Liver (tissue), 9 donors: ENCODE measurements around the gene MAPK8IP2. TPM values are rescaled to one million over a fixed set of nuclear protein-coding genes. Genes with fewer than 3 reads are reported as not detected.
A peak's percentile ranks its signal among the peaks of the same experiment; 100 is the strongest.

Experiments used
- DNase-seq: peaks from one replicate; pipeline ENCODE4 v3.0.0-alpha.2; 2017; ENCODE audit warnings: low spot score
- H3K27ac ChIP-seq, 2 donors: one replicate each; pipeline ENCODE4 v1.7.0; 2013; ENCODE audit warnings: inconsistent platforms in 2 of 2, low read length in 2 of 2, control low read depth in 1 of 2, low read depth in 1 of 2, mild to moderate bottlenecking in 1 of 2
- H3K27me3 ChIP-seq, 4 donors: one replicate each; pipeline versions ENCODE4 v1.6.1 to v1.7.0; 2013; ENCODE audit warnings: low read length in 3 of 4, inconsistent platforms in 1 of 4, mild to moderate bottlenecking in 1 of 4, moderate library complexity in 1 of 4; ENCODE audit not compliant: control insufficient read depth in 4 of 4, insufficient read depth in 4 of 4
- H3K36me3 ChIP-seq, 4 donors: one replicate each; pipeline versions ENCODE4 v1.6.1 to v1.7.0; 2013; ENCODE audit warnings: low read length in 3 of 4, mild to moderate bottlenecking in 3 of 4, low read depth in 1 of 4, moderate library complexity in 1 of 4; ENCODE audit not compliant: control insufficient read depth in 4 of 4, insufficient read depth in 3 of 4
- H3K4me1 ChIP-seq, 4 donors: one replicate each; pipeline versions ENCODE4 v1.6.1 to v1.7.0; 2013; ENCODE audit warnings: low read length in 3 of 4, mild to moderate bottlenecking in 3 of 4, moderate library complexity in 1 of 4; ENCODE audit not compliant: control insufficient read depth in 4 of 4, insufficient read depth in 4 of 4
- H3K4me3 ChIP-seq, 3 donors: one replicate each; pipeline versions ENCODE4 v1.6.1 to v1.7.0; 2013; ENCODE audit warnings: low read length in 3 of 3, control low read depth in 1 of 3, low read depth in 1 of 3, mild to moderate bottlenecking in 1 of 3
- H3K9ac ChIP-seq, 2 donors: one replicate each; pipeline ENCODE4 v1.7.0; 2013; ENCODE audit warnings: low read length in 2 of 2, mild to moderate bottlenecking in 2 of 2, moderate library complexity in 2 of 2, control low read depth in 1 of 2, low read depth in 1 of 2
- H3K9me3 ChIP-seq, 4 donors: one replicate each; pipeline versions ENCODE4 v1.6.1 to v1.7.0; 2013; ENCODE audit warnings: low read length in 3 of 4; ENCODE audit not compliant: control insufficient read depth in 4 of 4
- ATF3 ChIP-seq: IDR thresholded peaks from 2 replicates; pipeline ENCODE4 v1.6.1; 2016; ENCODE audit warnings: antibody characterized with exemption
- EGR1 ChIP-seq, 2 donors: IDR thresholded peaks; 2 replicates each; pipeline ENCODE4 v1.6.1; 2016 to 2018; ENCODE audit warnings: antibody characterized with exemption in 2 of 2, low read depth in 2 of 2
- FOXA1 ChIP-seq: IDR thresholded peaks from 2 replicates; pipeline ENCODE4 v1.6.1; 2016; ENCODE audit warnings: antibody characterized with exemption
- FOXA2 ChIP-seq: IDR thresholded peaks from 2 replicates; pipeline ENCODE4 v1.6.1; 2016; ENCODE audit warnings: antibody characterized with exemption
- GABPA ChIP-seq, 2 donors: IDR thresholded peaks in 1 of 2; conservative IDR thresholded peaks in 1 of 2; 2 replicates each; pipeline ENCODE4 v1.6.1; 2016; ENCODE audit warnings: antibody characterized with exemption in 2 of 2, mild to moderate bottlenecking in 1 of 2, moderate library complexity in 1 of 2
- HNF4A ChIP-seq, 2 donors: conservative IDR thresholded peaks; 2 replicates each; pipeline ENCODE4 v1.6.1; 2016; ENCODE audit warnings: antibody characterized with exemption in 2 of 2, mild to moderate bottlenecking in 2 of 2
- HNF4G ChIP-seq: IDR thresholded peaks from 2 replicates; pipeline ENCODE4 v1.6.1; 2016; ENCODE audit warnings: antibody characterized with exemption
- JUND ChIP-seq, 2 donors: IDR thresholded peaks; 2 replicates each; pipeline ENCODE4 v1.6.1; 2016; ENCODE audit warnings: antibody characterized with exemption in 2 of 2
- MAX ChIP-seq: IDR thresholded peaks from 2 replicates; pipeline ENCODE4 v1.6.1; 2016; ENCODE audit warnings: antibody characterized with exemption
- NR2F2 ChIP-seq: IDR thresholded peaks from 2 replicates; pipeline ENCODE4 v1.6.1; 2016; ENCODE audit warnings: antibody characterized with exemption
- RAD21 ChIP-seq, 2 donors: IDR thresholded peaks; 2 replicates each; pipeline ENCODE4 v1.6.1; 2016; ENCODE audit warnings: antibody characterized with exemption in 2 of 2, mild to moderate bottlenecking in 2 of 2
- RXRA ChIP-seq, 2 donors: IDR thresholded peaks; 2 replicates each; pipeline ENCODE4 v1.6.1; 2017 to 2018; ENCODE audit warnings: antibody characterized with exemption in 2 of 2, mild to moderate bottlenecking in 1 of 2
- SP1 ChIP-seq: IDR thresholded peaks from 2 replicates; pipeline ENCODE4 v1.6.1; 2018; ENCODE audit warnings: antibody characterized with exemption, mild to moderate bottlenecking
- TAF1 ChIP-seq: conservative IDR thresholded peaks from 2 replicates; pipeline ENCODE4 v1.6.1; 2016; ENCODE audit warnings: antibody characterized with exemption, mild to moderate bottlenecking
- YY1 ChIP-seq: IDR thresholded peaks from 2 replicates; pipeline ENCODE4 v1.6.1; 2016; ENCODE audit warnings: antibody characterized with exemption, mild to moderate bottlenecking
- ZBTB33 ChIP-seq: IDR thresholded peaks from 2 replicates; pipeline ENCODE4 v1.6.1; 2016; ENCODE audit warnings: antibody characterized with exemption
- WGBS: extraction: QIAGEN DNeasy Blood & Tissue Kit; methylation state at CpG from one replicate; pipeline ENCODE4 v1.1.7; 2013; 5-methylcytosine and 5-hydroxymethylcytosine counted together
- polyA plus RNA-seq, 2 donors: library from polyadenylated mRNA; stranded (reverse) in 1 of 2; unstranded in 1 of 2; fragments of 200-250 nt in 1 of 2; fragments of >200 nt in 1 of 2; fragmentation: Nextera tagmentation in 1 of 2; extraction: Ambion mirVana in 1 of 2; gene quantifications; one replicate each; pipeline versions ENCODE4 v1.2.1 to v1.2.3, GENCODE V29; 2013 to 2015
- total RNA-seq, 2 donors: library from RNA; depleted of rRNA; stranded (reverse); fragments of >200 nt; gene quantifications; one replicate each; pipeline ENCODE4 v1.2.3, GENCODE V29; 2014
- TF ChIP-seq, protein P1 (sequence below): fragments of 150-350 bp; IDR thresholded peaks from 2 replicates; pipeline ENCODE4 v1.5.1; 2017; ENCODE audit warnings: improper control_type of control experiment, low read depth, low read length; ENCODE audit not compliant: missing input control
- TF ChIP-seq, protein P2 (sequence below): IDR thresholded peaks from 2 replicates; pipeline ENCODE4 v1.6.1; 2016; ENCODE audit warnings: antibody characterized with exemption, mild to moderate bottlenecking
- donor health status: healthy.
- donor health status: healthy.
- donor health status: healthy.
- donor health status: healthy.
- donor health status: healthy.

Gene MAPK8IP2
- total and polyA plus RNA-seq, 4 donors = 0.04 to 0.37 (median 0.13) TPM

DNA sequence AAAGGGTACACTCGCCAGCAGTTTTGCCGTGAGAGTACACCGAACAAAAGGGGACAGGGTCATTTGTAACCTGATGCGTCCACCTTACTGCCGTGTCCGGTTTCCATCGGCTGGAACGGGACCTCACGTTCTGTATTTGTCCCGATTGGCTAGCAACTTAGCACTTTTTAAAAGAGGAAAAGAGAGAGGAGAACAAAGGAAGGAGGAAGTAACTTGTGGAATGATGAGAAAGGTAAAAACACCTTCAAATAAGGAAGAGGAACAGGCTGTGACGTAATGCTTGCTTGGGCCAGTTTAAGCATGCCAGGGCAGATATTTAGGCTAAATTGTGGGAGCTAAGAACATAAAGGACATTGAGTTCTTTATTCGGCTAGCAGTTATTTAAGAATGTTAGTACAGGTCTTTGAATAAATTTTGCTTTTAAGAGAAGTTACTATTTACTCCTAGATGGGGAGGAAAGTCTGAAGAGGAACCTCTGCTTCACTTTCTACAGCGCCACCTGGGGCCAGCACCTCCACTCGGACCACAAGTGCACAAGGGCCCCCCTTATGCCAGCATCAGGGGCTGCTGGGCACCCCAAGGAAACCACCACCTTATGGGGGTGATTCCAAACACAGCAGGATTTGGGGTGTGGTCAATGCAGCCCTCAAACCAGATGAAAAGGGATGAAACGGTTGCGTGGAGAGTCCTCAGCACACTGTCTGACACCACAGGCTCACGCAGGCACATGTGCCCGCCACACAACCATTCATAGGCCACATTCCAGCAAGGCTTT is 21.5 kb downstream of the MAPK8IP2 start:
- no peaks in the 10 kb centered on the region for H3K9me3 ChIP-seq
- no peak overlapping the region for H3K4me3 ChIP-seq
- peaks cover 6 to 45% (median 27%) of the 10 kb centered on the region in 4 donors for H3K4me1 ChIP-seq
- TF ChIP-seq RAD21 (IDR thresholded peaks at IDR 0.05) (no peak), EGR1 (IDR thresholded peaks at IDR 0.05; ENCODE audit: low read depth in 2 of 2) (no peak), HNF4G (no peak), YY1 (no peak), NR2F2 (no peak), SP1 (no peak), ZBTB33 (no peak), RXRA (IDR thresholded peaks at IDR 0.05) (no peak), ATF3 (no peak), FOXA2 (no peak), FOXA1 (no peak), GABPA (IDR thresholded peaks at IDR 0.05 in 1 of 2, conservative IDR thresholded peaks at IDR 0.05 in 1 of 2) (no peak), HNF4A (conservative IDR thresholded peaks at IDR 0.05) (no peak)
- H3K9ac ChIP-seq = peak overlapping the region in 1 of 2 donors; percentile 42
- no peaks in the 10 kb centered on the region for H3K36me3 ChIP-seq
- 23% methylated on average over 18 of the region's 18 CpGs for WGBS
- peak overlapping the region; percentile 70 to 78 for H3K27ac ChIP-seq
- DNase-seq = no peak
- H3K27me3 ChIP-seq = no peaks in the 10 kb centered on the region

DNA sequence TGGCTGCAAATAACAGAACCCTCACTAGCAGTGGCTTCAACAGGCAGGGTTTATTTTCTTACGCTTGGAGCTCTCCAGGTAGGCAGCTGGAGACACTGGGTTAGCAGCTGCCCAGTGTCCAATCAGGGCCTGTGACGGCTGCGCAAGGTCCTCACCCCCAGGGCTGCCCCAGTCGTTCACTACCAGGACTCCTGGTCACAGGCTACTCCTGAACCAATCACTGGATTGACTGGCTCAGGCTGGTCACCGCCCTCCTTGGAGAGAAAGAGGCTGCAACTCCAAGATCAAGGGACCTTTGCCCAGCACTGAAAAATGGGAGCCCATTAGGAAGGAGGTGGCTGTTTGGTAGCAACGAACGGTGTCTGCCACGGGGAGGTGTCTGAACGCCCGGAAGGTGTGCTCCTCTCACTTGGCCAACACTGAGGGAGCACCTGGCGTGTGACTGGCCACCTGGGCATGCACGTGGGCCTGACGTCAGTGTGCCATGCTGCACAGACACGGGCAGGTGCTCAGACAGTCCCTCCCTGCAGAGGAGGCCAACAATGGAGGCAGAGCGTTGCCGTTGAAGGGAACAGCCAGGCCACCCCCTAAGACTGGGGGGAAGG is 22.2 kb downstream of the MAPK8IP2 start:
- H3K9ac ChIP-seq = no peak overlapping the region
- no peaks in the 10 kb centered on the region for H3K36me3 ChIP-seq
- H3K27me3 ChIP-seq = no peaks in the 10 kb centered on the region
- peaks cover 8 to 51% (median 29%) of the 10 kb centered on the region in 4 donors for H3K4me1 ChIP-seq
- H3K27ac ChIP-seq = peak overlapping the region; percentile 70 to 78
- H3K9me3 ChIP-seq = no peaks in the 10 kb centered on the region
- H3K4me3 ChIP-seq = no peak overlapping the region
- no peak for DNase-seq
- 39% methylated on average over 16 of the region's 16 CpGs for WGBS
- TF ChIP-seq NR2F2 (no peak), FOXA2 (no peak), FOXA1 (no peak), RAD21 (IDR thresholded peaks at IDR 0.05) (peak; percentile 32 to 43), YY1 (peak; percentile 89), SP1 (peak; percentile 44), RXRA (IDR thresholded peaks at IDR 0.05) (peak; percentile 21 to 73), ATF3 (no peak), MAX (peak; percentile 92), HNF4A (conservative IDR thresholded peaks at IDR 0.05) (peak; percentile 34 to 80), ZBTB33 (no peak), GABPA (IDR thresholded peaks at IDR 0.05 in 1 of 2, conservative IDR thresholded peaks at IDR 0.05 in 1 of 2) (peak in 1 of 2 donors; percentile 37), JUND (IDR thresholded peaks at IDR 0.05) (peak in 1 of 2 donors; percentile 72), TAF1 (no peak), EGR1 (IDR thresholded peaks at IDR 0.05; ENCODE audit: low read depth in 2 of 2) (no peak), HNF4G (no peak)
- TF ChIP-seq, protein P1, sequence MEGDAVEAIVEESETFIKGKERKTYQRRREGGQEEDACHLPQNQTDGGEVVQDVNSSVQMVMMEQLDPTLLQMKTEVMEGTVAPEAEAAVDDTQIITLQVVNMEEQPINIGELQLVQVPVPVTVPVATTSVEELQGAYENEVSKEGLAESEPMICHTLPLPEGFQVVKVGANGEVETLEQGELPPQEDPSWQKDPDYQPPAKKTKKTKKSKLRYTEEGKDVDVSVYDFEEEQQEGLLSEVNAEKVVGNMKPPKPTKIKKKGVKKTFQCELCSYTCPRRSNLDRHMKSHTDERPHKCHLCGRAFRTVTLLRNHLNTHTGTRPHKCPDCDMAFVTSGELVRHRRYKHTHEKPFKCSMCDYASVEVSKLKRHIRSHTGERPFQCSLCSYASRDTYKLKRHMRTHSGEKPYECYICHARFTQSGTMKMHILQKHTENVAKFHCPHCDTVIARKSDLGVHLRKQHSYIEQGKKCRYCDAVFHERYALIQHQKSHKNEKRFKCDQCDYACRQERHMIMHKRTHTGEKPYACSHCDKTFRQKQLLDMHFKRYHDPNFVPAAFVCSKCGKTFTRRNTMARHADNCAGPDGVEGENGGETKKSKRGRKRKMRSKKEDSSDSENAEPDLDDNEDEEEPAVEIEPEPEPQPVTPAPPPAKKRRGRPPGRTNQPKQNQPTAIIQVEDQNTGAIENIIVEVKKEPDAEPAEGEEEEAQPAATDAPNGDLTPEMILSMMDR = no peak
- TF ChIP-seq, protein P2, sequence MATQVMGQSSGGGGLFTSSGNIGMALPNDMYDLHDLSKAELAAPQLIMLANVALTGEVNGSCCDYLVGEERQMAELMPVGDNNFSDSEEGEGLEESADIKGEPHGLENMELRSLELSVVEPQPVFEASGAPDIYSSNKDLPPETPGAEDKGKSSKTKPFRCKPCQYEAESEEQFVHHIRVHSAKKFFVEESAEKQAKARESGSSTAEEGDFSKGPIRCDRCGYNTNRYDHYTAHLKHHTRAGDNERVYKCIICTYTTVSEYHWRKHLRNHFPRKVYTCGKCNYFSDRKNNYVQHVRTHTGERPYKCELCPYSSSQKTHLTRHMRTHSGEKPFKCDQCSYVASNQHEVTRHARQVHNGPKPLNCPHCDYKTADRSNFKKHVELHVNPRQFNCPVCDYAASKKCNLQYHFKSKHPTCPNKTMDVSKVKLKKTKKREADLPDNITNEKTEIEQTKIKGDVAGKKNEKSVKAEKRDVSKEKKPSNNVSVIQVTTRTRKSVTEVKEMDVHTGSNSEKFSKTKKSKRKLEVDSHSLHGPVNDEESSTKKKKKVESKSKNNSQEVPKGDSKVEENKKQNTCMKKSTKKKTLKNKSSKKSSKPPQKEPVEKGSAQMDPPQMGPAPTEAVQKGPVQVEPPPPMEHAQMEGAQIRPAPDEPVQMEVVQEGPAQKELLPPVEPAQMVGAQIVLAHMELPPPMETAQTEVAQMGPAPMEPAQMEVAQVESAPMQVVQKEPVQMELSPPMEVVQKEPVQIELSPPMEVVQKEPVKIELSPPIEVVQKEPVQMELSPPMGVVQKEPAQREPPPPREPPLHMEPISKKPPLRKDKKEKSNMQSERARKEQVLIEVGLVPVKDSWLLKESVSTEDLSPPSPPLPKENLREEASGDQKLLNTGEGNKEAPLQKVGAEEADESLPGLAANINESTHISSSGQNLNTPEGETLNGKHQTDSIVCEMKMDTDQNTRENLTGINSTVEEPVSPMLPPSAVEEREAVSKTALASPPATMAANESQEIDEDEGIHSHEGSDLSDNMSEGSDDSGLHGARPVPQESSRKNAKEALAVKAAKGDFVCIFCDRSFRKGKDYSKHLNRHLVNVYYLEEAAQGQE = peak; percentile 76
